Aorta (tissue), 5 donors: ENCODE measurements around the gene RTP5. TPM values are rescaled to one million over a fixed set of nuclear protein-coding genes. Genes with fewer than 3 reads are reported as not detected.
"Not testable (repeated sequence)": the region's sequence is repeated elsewhere in the genome, so short reads cannot be mapped to it uniquely, and the experiment has no call there.

Source experiments
- ATAC-seq: fragments of 200-7000 bp; cut with Tn5 transposase; one replicate; pipeline ENCODE4 v1.9.1; 2022; ENCODE audit warnings: moderate library complexity; ENCODE audit not compliant: low FRiP score
- DNase-seq, 2 donors: peaks; one replicate each; pipeline ENCODE4 v3.0.0-alpha.2; 2020
- H3K27ac ChIP-seq, 2 donors: one replicate each; pipeline ENCODE4 v1.5.1; 2013; ENCODE audit warnings: low read length in 2 of 2, mild to moderate bottlenecking in 2 of 2, moderate library complexity in 2 of 2, control low read depth in 1 of 2, inconsistent platforms in 1 of 2, low read depth in 1 of 2
- H3K27me3 ChIP-seq, 2 donors: one replicate each; pipeline ENCODE4 v1.6.1; 2013; ENCODE audit warnings: control low read depth in 1 of 2, low read length in 1 of 2, mild to moderate bottlenecking in 1 of 2, moderate library complexity in 1 of 2; ENCODE audit not compliant: insufficient read depth in 2 of 2, control insufficient read depth in 1 of 2
- H3K36me3 ChIP-seq, 2 donors: one replicate each; pipeline ENCODE4 v1.6.1; 2013; ENCODE audit warnings: control low read depth in 1 of 2, low read length in 1 of 2, mild to moderate bottlenecking in 1 of 2; ENCODE audit not compliant: insufficient read depth in 2 of 2, control insufficient read depth in 1 of 2
- H3K4me1 ChIP-seq, 2 donors: one replicate each; pipeline ENCODE4 v1.6.1; 2013; ENCODE audit warnings: low read length in 2 of 2, control low read depth in 1 of 2, mild to moderate bottlenecking in 1 of 2, moderate library complexity in 1 of 2; ENCODE audit not compliant: insufficient read depth in 2 of 2, control insufficient read depth in 1 of 2
- H3K4me3 ChIP-seq, 2 donors: one replicate each; pipeline ENCODE4 v1.5.1; 2013; ENCODE audit warnings: low read length in 2 of 2, control low read depth in 1 of 2, mild to moderate bottlenecking in 1 of 2
- H3K9me3 ChIP-seq: one replicate; pipeline ENCODE4 v1.6.1; 2013; ENCODE audit warnings: mild to moderate bottlenecking, low read length; ENCODE audit not compliant: control insufficient read depth
- WGBS, 2 donors: extraction: QIAGEN DNeasy Blood & Tissue Kit; methylation state at CpG; one replicate each; pipeline ENCODE4 v1.1.7; 2013; 5-methylcytosine and 5-hydroxymethylcytosine counted together
- intact Hi-C, 2 donors: fragments of 100-400 bp; cut with DNase I; formaldehyde crosslinking; loops; one replicate each; pipeline versions ENCODE4 v1.14.2 to v1.15.0; 2022
- long read RNA-seq, 2 donors: library from polyadenylated mRNA; unstranded; transcript quantifications; one replicate each; pipeline ENCODE4 v2.0.0, GENCODE V29; 2020 to 2021
- polyA plus RNA-seq, 2 donors: library from polyadenylated mRNA; stranded (reverse); fragments of 200-250 nt; gene quantifications; one replicate each; pipeline ENCODE4 v1.2.3, GENCODE V29; 2013
- total RNA-seq, 2 donors: library from RNA; stranded (reverse); fragmentation: NEBNext Ultra II Directional; extraction: Animal tissue kit (Norgen Biotek cat#: 25700); gene quantifications; one replicate each; pipeline ENCODE4 v1.2.1, GENCODE V29; 2021
- donor health status: healthy with polysubstance abuse.
- donor health status: Bipolar disorder and iron deficiency.
- donor health status: DM: no; HTN: no; CAD: no.
- donor health status: DM: no; HTN: no; CAD: no.
- donor health status: DM: yes; HTN: yes; CAD: no.

RTP5 gene
- total RNA-seq (not detected), polyA plus RNA-seq (not detected)
- long read RNA-seq, donor 1, result 0 reads
- long read RNA-seq, donor 2, result 0 reads

- Histone ChIP-seq H3K4me1 (no peaks in the 10 kb centered on the region), H3K27me3 (peaks cover 0 to 3% of the 10 kb centered on the region in 2 donors), H3K4me3 (no peak within 1 kb of the TSS), H3K36me3 (no peaks in the 10 kb centered on the region), H3K27ac (no peak within 1 kb of the TSS), H3K9me3 (no peaks in the 10 kb centered on the region)
- 77 to 79% methylated on average over 33 of the region's 33 CpGs for WGBS, 2 donors
- DNase-seq (no peak), ATAC-seq (no peak)
- intact Hi-C loops, result no loop called here
These were observed at the start of gene RTP5 for GRCh38 chr2:241869087-241869961. Gene RTP5, plus strand, starts transcription at chr2:241869729. Its CDS starts 28 bp downstream, at chr2:241869757.

GRCh38 chr2:241819947-241820624 lies 49.4 kb upstream of the RTP5 start:
- H3K9me3 ChIP-seq, H3K27ac ChIP-seq, H3K27me3 ChIP-seq, H3K4me1 ChIP-seq, H3K36me3 ChIP-seq, intact Hi-C loops, H3K4me3 ChIP-seq, ATAC-seq: not testable (repeated sequence)
- 85 to 87% methylated on average over 27 of the region's 27 CpGs for WGBS, 2 donors
- peak; percentile 38 to 63 for DNase-seq

DNA sequence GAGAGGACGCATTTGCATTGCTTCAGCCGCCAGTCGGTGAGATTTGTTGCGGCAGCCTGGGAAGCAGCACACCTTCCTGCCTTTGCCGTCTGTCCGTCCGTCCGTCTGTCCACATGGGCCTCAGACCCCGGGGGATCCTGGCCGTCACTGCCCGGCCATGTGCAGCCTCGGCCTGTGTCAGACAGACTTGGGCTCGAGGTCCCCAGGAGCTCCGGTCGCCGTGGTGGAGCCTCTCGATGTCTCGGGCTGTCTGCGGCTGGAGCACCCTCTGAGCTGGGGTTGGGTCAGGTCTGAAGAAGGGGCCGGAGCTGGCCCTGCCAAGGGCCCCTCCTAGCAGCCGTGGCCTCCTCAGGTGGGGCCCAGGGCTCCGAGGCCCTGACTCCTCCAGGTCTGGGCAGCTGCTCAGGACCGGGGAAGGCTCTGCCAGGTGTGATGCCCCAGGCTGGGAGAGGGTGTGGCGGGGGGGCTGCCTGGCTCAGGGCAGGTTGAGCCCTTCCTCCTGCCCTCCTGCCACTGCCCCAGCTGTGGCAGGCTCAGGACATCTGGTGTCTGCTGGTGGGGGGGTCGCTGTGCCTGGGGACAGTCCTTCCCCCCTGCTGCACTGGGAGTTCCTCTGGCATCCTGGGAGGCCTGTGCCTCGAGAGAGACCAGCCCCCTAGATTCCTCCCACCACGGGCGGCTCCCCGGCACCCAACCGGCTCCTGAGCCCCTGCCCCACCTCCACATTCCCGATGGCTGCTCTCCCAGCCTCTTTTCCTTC lies 48.7 kb upstream of the RTP5 start:
- no peaks in the 10 kb centered on the region for H3K9me3 ChIP-seq
- no peaks in the 10 kb centered on the region for H3K36me3 ChIP-seq
- no peaks in the 10 kb centered on the region for H3K4me1 ChIP-seq
- 85 to 86% methylated on average over 29 to 31 of the region's 31 CpGs for WGBS, 2 donors
- H3K4me3 ChIP-seq, result no peak overlapping the region
- peak; percentile 42 to 64 for DNase-seq
- H3K27ac ChIP-seq, result no peak overlapping the region
- intact Hi-C loops, result no loop called here
- H3K27me3 ChIP-seq, result no peaks in the 10 kb centered on the region
- no peak for ATAC-seq

GRCh38 chr2:241821460-241822263 lies 47.9 kb upstream of the RTP5 start:
- ATAC-seq, result no peak
- 83 to 84% methylated on average over 28 of the region's 28 CpGs for WGBS, 2 donors

GRCh38 chr2:241822264-241822623 lies 47.3 kb upstream of the RTP5 start:
- intact Hi-C loops, result no loop called here
- 63 to 75% methylated on average over 14 of the region's 14 CpGs for WGBS, 2 donors
- H3K9me3 ChIP-seq, result peaks cover 6% of the 10 kb centered on the region
- no peaks in the 10 kb centered on the region for H3K36me3 ChIP-seq
- H3K4me3 ChIP-seq, result no peak overlapping the region
- DNase-seq, result no peak
- no peak overlapping the region for H3K27ac ChIP-seq
- H3K4me1 ChIP-seq, result no peaks in the 10 kb centered on the region
- H3K27me3 ChIP-seq, result no peaks in the 10 kb centered on the region
- ATAC-seq, result no peak

More at GRCh38 chr2:241821460-241822263, 47.9 kb upstream of the RTP5 start:
- Histone ChIP-seq H3K9me3 (peaks cover 1% of the 10 kb centered on the region), H3K36me3 (no peaks in the 10 kb centered on the region), H3K27me3 (no peaks in the 10 kb centered on the region), H3K4me3 (no peak overlapping the region), H3K4me1 (no peaks in the 10 kb centered on the region), H3K27ac (no peak overlapping the region)
- intact Hi-C loops, result no loop called here
- no peak for DNase-seq

DNA sequence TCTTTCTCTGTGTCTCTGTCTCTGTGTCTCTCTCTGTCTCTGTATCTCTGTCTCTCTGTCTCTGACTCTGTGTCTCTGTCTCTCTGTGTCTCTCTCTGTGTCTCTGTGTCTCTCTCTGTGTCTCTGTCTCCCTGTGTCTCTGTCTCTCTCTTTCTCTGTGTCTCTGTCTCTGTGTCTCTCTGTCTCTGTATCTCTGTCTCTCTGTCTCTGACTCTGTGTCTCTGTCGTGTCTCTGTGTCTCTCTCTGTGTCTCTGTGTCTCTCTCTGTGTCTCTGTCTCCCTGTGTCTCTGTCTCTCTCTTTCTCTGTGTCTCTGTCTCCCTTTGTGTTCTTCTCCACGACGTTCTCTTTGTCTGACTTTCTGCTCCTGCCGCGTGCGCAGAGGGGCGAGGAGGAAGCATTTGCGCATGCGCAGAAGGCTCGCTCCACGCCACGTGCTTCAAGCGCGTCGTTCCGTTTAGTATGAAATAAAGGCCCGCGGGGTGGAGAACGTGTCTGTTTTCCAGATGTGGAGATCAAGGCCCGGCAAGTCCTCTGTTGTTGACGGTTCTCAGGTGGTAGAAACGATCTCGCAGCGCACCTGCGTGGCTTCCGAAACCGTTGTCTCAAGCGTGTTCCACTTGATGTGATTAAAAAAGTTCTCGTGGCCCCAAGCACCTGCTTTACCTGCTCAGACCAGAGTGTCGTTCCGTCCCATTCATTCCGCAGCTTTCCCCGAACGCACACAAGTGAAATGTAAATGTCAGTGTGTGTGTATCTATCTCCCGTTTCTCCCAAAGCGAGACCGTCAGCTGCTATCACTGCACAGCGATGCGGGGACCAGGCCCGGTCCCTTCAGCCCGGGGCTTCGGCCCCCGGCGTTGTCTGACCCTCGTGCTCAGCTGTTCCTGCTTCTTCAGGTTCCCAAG lies 45.7 kb upstream of the RTP5 start:
- H3K4me3 ChIP-seq, intact Hi-C loops, H3K27me3 ChIP-seq, H3K27ac ChIP-seq, H3K36me3 ChIP-seq, DNase-seq, H3K9me3 ChIP-seq, H3K4me1 ChIP-seq, ATAC-seq: not testable (repeated sequence)
- 86 to 90% methylated on average over 45 of the region's 45 CpGs for WGBS, 2 donors

- intact Hi-C loops, result no loop called here
- ATAC-seq (no peak), DNase-seq (no peak)
- H3K9me3 ChIP-seq, result peaks cover 6% of the 10 kb centered on the region
- WGBS, 2 donors, result 80 to 87% methylated on average over 2 of the region's 2 CpGs
- H3K4me3 ChIP-seq, result no peak overlapping the region
- no peaks in the 10 kb centered on the region for H3K4me1 ChIP-seq
- H3K27me3 ChIP-seq, result no peaks in the 10 kb centered on the region
- H3K36me3 ChIP-seq, result no peaks in the 10 kb centered on the region
- H3K27ac ChIP-seq, result no peak overlapping the region
These were observed 42.1 kb upstream of the RTP5 start for GRCh38 chr2:241827394-241827793.
